ENCODE data around the gene VNN1.

- TF ChIP-seq CTCF (IDR thresholded peaks at IDR 0.05): no peak
- TF ChIP-seq ZFX (IDR thresholded peaks at IDR 0.05; ENCODE audit: borderline replicate concordance): no peak
Measured at GRCh38 chr6:132715881-132716637, 2.2 kb upstream of the VNN1 start.

All from 22Rv1 (cell line).